ENCODE data around the gene MIXL1.

GRCh38 chr1:226176870-226177269 lies 46.6 kb upstream of the MIXL1 start:
- TF ChIP-seq, protein P1, sequence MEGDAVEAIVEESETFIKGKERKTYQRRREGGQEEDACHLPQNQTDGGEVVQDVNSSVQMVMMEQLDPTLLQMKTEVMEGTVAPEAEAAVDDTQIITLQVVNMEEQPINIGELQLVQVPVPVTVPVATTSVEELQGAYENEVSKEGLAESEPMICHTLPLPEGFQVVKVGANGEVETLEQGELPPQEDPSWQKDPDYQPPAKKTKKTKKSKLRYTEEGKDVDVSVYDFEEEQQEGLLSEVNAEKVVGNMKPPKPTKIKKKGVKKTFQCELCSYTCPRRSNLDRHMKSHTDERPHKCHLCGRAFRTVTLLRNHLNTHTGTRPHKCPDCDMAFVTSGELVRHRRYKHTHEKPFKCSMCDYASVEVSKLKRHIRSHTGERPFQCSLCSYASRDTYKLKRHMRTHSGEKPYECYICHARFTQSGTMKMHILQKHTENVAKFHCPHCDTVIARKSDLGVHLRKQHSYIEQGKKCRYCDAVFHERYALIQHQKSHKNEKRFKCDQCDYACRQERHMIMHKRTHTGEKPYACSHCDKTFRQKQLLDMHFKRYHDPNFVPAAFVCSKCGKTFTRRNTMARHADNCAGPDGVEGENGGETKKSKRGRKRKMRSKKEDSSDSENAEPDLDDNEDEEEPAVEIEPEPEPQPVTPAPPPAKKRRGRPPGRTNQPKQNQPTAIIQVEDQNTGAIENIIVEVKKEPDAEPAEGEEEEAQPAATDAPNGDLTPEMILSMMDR (IDR thresholded peaks at IDR 0.05; ENCODE audit: poor library complexity), result no peak
- no peak for TF ChIP-seq EZH2phosphoT487 (IDR thresholded peaks at IDR 0.05; ENCODE audit: low read depth, severe bottlenecking, unreplicated experiment)

Measured in hepatocyte (in vitro differentiated cells).